ENCODE measurements around the gene ENGASE. TPM values are rescaled to one million over a fixed set of nuclear protein-coding genes. Genes with fewer than 3 reads are reported as not detected.

ENGASE gene
- total RNA-seq, 1 donor from 2014 or later = 12.5 TPM

- no peak overlapping the region for H3K9ac ChIP-seq (ENCODE audit: low read depth in 1 of 3, low read length in 3 of 3)
- peaks cover 33 to 51% (median 36%) of the 10 kb centered on the region in 3 donors for H3K27me3 ChIP-seq (ENCODE audit: control insufficient read depth in 3 of 3, insufficient read depth in 3 of 3, low read length in 3 of 3)
- no peak overlapping the region for H3K4me3 ChIP-seq (ENCODE audit: low read length in 3 of 3)
- H3K9me3 ChIP-seq (ENCODE audit: control insufficient read depth in 3 of 3, low read length in 3 of 3) = no peaks in the 10 kb centered on the region
- no peak overlapping the region for H3K27ac ChIP-seq (ENCODE audit: low read depth, low read length)
- peaks cover 0 to 12% (median 11%) of the 10 kb centered on the region in 3 donors for H3K4me1 ChIP-seq (ENCODE audit: control insufficient read depth in 3 of 3, insufficient read depth in 3 of 3, low read length in 3 of 3)
- H3K36me3 ChIP-seq (ENCODE audit: control insufficient read depth in 3 of 3, insufficient read depth in 3 of 3, low read length in 3 of 3) = peaks cover 9 to 17% (median 9%) of the 10 kb centered on the region in 3 donors
Observed at GRCh38 chr17:79091226-79091670, 16.6 kb downstream of the ENGASE start.

GRCh38 chr17:79092567-79092966 is 17.9 kb downstream of the ENGASE start:
- H3K9me3 ChIP-seq (ENCODE audit: control insufficient read depth in 3 of 3, low read length in 3 of 3) = no peaks in the 10 kb centered on the region
- H3K36me3 ChIP-seq (ENCODE audit: control insufficient read depth in 3 of 3, insufficient read depth in 3 of 3, low read length in 3 of 3) = peaks cover 0 to 5% (median 0%) of the 10 kb centered on the region in 3 donors
- peaks cover 0 to 12% (median 11%) of the 10 kb centered on the region in 3 donors for H3K4me1 ChIP-seq (ENCODE audit: control insufficient read depth in 3 of 3, insufficient read depth in 3 of 3, low read length in 3 of 3)
- H3K27ac ChIP-seq (ENCODE audit: low read depth, low read length) = no peak overlapping the region
- H3K9ac ChIP-seq (ENCODE audit: low read depth in 1 of 3, low read length in 3 of 3) = no peak overlapping the region
- H3K27me3 ChIP-seq (ENCODE audit: control insufficient read depth in 3 of 3, insufficient read depth in 3 of 3, low read length in 3 of 3) = peaks cover 37 to 58% (median 45%) of the 10 kb centered on the region in 3 donors
- H3K4me3 ChIP-seq (ENCODE audit: low read length in 3 of 3) = no peak overlapping the region

GRCh38 chr17:79093270-79093669 is 18.6 kb downstream of the ENGASE start:
- H3K27me3 ChIP-seq (ENCODE audit: control insufficient read depth in 3 of 3, insufficient read depth in 3 of 3, low read length in 3 of 3) = peaks cover 44 to 65% (median 52%) of the 10 kb centered on the region in 3 donors
- peaks cover 0 to 12% (median 7%) of the 10 kb centered on the region in 3 donors for H3K4me1 ChIP-seq (ENCODE audit: control insufficient read depth in 3 of 3, insufficient read depth in 3 of 3, low read length in 3 of 3)
- H3K27ac ChIP-seq (ENCODE audit: low read depth, low read length) = no peak overlapping the region
- no peaks in the 10 kb centered on the region for H3K9me3 ChIP-seq (ENCODE audit: control insufficient read depth in 3 of 3, low read length in 3 of 3)
- no peak overlapping the region for H3K9ac ChIP-seq (ENCODE audit: low read depth in 1 of 3, low read length in 3 of 3)
- H3K36me3 ChIP-seq (ENCODE audit: control insufficient read depth in 3 of 3, insufficient read depth in 3 of 3, low read length in 3 of 3) = peaks cover 0 to 5% (median 0%) of the 10 kb centered on the region in 3 donors
- H3K4me3 ChIP-seq (ENCODE audit: low read length in 3 of 3) = no peak overlapping the region

GRCh38 chr17:79094261-79094660 is 19.6 kb downstream of the ENGASE start:
- H3K27ac ChIP-seq (ENCODE audit: low read depth, low read length) = no peak overlapping the region
- no peaks in the 10 kb centered on the region for H3K9me3 ChIP-seq (ENCODE audit: control insufficient read depth in 3 of 3, low read length in 3 of 3)
- no peak overlapping the region for H3K4me3 ChIP-seq (ENCODE audit: low read length in 3 of 3)
- no peak overlapping the region for H3K9ac ChIP-seq (ENCODE audit: low read depth in 1 of 3, low read length in 3 of 3)
- H3K27me3 ChIP-seq (ENCODE audit: control insufficient read depth in 3 of 3, insufficient read depth in 3 of 3, low read length in 3 of 3) = peaks cover 49 to 73% (median 61%) of the 10 kb centered on the region in 3 donors
- no peaks in the 10 kb centered on the region for H3K36me3 ChIP-seq (ENCODE audit: control insufficient read depth in 3 of 3, insufficient read depth in 3 of 3, low read length in 3 of 3)
- H3K4me1 ChIP-seq (ENCODE audit: control insufficient read depth in 3 of 3, insufficient read depth in 3 of 3, low read length in 3 of 3) = peaks cover 0 to 12% (median 7%) of the 10 kb centered on the region in 3 donors

GRCh38 chr17:79095345-79096055 is 20.9 kb downstream of the ENGASE start:
- Histone ChIP-seq H3K4me1 (ENCODE audit: control insufficient read depth in 3 of 3, insufficient read depth in 3 of 3, low read length in 3 of 3) (peaks cover 0 to 2% (median 0%) of the 10 kb centered on the region in 3 donors), H3K36me3 (ENCODE audit: control insufficient read depth in 3 of 3, insufficient read depth in 3 of 3, low read length in 3 of 3) (no peaks in the 10 kb centered on the region), H3K27me3 (ENCODE audit: control insufficient read depth in 3 of 3, insufficient read depth in 3 of 3, low read length in 3 of 3) (peaks cover 60 to 85% (median 71%) of the 10 kb centered on the region in 3 donors), H3K9me3 (ENCODE audit: control insufficient read depth in 3 of 3, low read length in 3 of 3) (no peaks in the 10 kb centered on the region), H3K9ac (ENCODE audit: low read depth in 1 of 3, low read length in 3 of 3) (no peak overlapping the region), H3K27ac (ENCODE audit: low read depth, low read length) (no peak overlapping the region), H3K4me3 (ENCODE audit: low read length in 3 of 3) (no peak overlapping the region)

- H3K4me1 ChIP-seq (ENCODE audit: control insufficient read depth in 3 of 3, insufficient read depth in 3 of 3, low read length in 3 of 3) = no peaks in the 10 kb centered on the region
- H3K9ac ChIP-seq (ENCODE audit: low read depth in 1 of 3, low read length in 3 of 3) = no peak overlapping the region
- H3K27ac ChIP-seq (ENCODE audit: low read depth, low read length) = no peak overlapping the region
Observed at GRCh38 chr17:79096477-79096876, 21.9 kb downstream of the ENGASE start.

GRCh38 chr17:79097226-79098055 is 22.8 kb downstream of the ENGASE start:
- Histone ChIP-seq H3K9me3 (ENCODE audit: control insufficient read depth in 3 of 3, low read length in 3 of 3) (no peaks in the 10 kb centered on the region), H3K27me3 (ENCODE audit: control insufficient read depth in 3 of 3, insufficient read depth in 3 of 3, low read length in 3 of 3) (peaks cover 71 to 89% (median 74%) of the 10 kb centered on the region in 3 donors), H3K9ac (ENCODE audit: low read depth in 1 of 3, low read length in 3 of 3) (no peak overlapping the region), H3K36me3 (ENCODE audit: control insufficient read depth in 3 of 3, insufficient read depth in 3 of 3, low read length in 3 of 3) (no peaks in the 10 kb centered on the region), H3K4me3 (ENCODE audit: low read length in 3 of 3) (no peak overlapping the region), H3K27ac (ENCODE audit: low read depth, low read length) (no peak overlapping the region), H3K4me1 (ENCODE audit: control insufficient read depth in 3 of 3, insufficient read depth in 3 of 3, low read length in 3 of 3) (no peaks in the 10 kb centered on the region)

More at GRCh38 chr17:79096477-79096876, 21.9 kb downstream of the ENGASE start:
- H3K36me3 ChIP-seq (ENCODE audit: control insufficient read depth in 3 of 3, insufficient read depth in 3 of 3, low read length in 3 of 3) = no peaks in the 10 kb centered on the region
- no peak overlapping the region for H3K4me3 ChIP-seq (ENCODE audit: low read length in 3 of 3)
- H3K9me3 ChIP-seq (ENCODE audit: control insufficient read depth in 3 of 3, low read length in 3 of 3) = no peaks in the 10 kb centered on the region
- peaks cover 69 to 90% (median 73%) of the 10 kb centered on the region in 3 donors for H3K27me3 ChIP-seq (ENCODE audit: control insufficient read depth in 3 of 3, insufficient read depth in 3 of 3, low read length in 3 of 3)

- no peak overlapping the region for H3K4me3 ChIP-seq (ENCODE audit: low read length in 3 of 3)
- no peak overlapping the region for H3K27ac ChIP-seq (ENCODE audit: low read depth, low read length)
- no peak overlapping the region for H3K9ac ChIP-seq (ENCODE audit: low read depth in 1 of 3, low read length in 3 of 3)
- no peaks in the 10 kb centered on the region for H3K4me1 ChIP-seq (ENCODE audit: control insufficient read depth in 3 of 3, insufficient read depth in 3 of 3, low read length in 3 of 3)
- H3K27me3 ChIP-seq (ENCODE audit: control insufficient read depth in 3 of 3, insufficient read depth in 3 of 3, low read length in 3 of 3) = peaks cover 72 to 89% (median 72%) of the 10 kb centered on the region in 3 donors
- no peaks in the 10 kb centered on the region for H3K36me3 ChIP-seq (ENCODE audit: control insufficient read depth in 3 of 3, insufficient read depth in 3 of 3, low read length in 3 of 3)
- H3K9me3 ChIP-seq (ENCODE audit: control insufficient read depth in 3 of 3, low read length in 3 of 3) = no peaks in the 10 kb centered on the region
Observed at GRCh38 chr17:79098282-79098867, 23.8 kb downstream of the ENGASE start.

GRCh38 chr17:79100405-79100804 is 25.8 kb downstream of the ENGASE start:
- peaks cover 66 to 83% (median 79%) of the 10 kb centered on the region in 3 donors for H3K27me3 ChIP-seq (ENCODE audit: control insufficient read depth in 3 of 3, insufficient read depth in 3 of 3, low read length in 3 of 3)
- H3K27ac ChIP-seq (ENCODE audit: low read depth, low read length) = no peak overlapping the region
- no peaks in the 10 kb centered on the region for H3K36me3 ChIP-seq (ENCODE audit: control insufficient read depth in 3 of 3, insufficient read depth in 3 of 3, low read length in 3 of 3)
- no peak overlapping the region for H3K9ac ChIP-seq (ENCODE audit: low read depth in 1 of 3, low read length in 3 of 3)
- no peaks in the 10 kb centered on the region for H3K4me1 ChIP-seq (ENCODE audit: control insufficient read depth in 3 of 3, insufficient read depth in 3 of 3, low read length in 3 of 3)
- H3K4me3 ChIP-seq (ENCODE audit: low read length in 3 of 3) = no peak overlapping the region
- no peaks in the 10 kb centered on the region for H3K9me3 ChIP-seq (ENCODE audit: control insufficient read depth in 3 of 3, low read length in 3 of 3)
